Endothelial cell (in vitro differentiated cells): ENCODE data around the gene FXYD6. TPM values are rescaled to one million over a fixed set of nuclear protein-coding genes. Genes with fewer than 3 reads are reported as not detected.

Experiments
- DNase-seq: peaks from one replicate; pipeline ENCODE4 v3.0.0; 2021; ENCODE audit warnings: low spot score
- H3K27ac Mint-ChIP-seq: one replicate; pipeline ENCODE4 v1.8.0; 2021; ENCODE audit warnings: mixed read lengths, inconsistent platforms; ENCODE audit not compliant: unreplicated experiment
- H3K27me3 Mint-ChIP-seq: one replicate; pipeline ENCODE4 v1.8.0; 2021; ENCODE audit warnings: mild to moderate bottlenecking, moderate library complexity, mixed read lengths, inconsistent platforms; ENCODE audit not compliant: unreplicated experiment
- H3K36me3 Mint-ChIP-seq: one replicate; pipeline ENCODE4 v1.8.0; 2021; ENCODE audit warnings: mild to moderate bottlenecking, low read depth, mixed read lengths, inconsistent platforms; ENCODE audit not compliant: unreplicated experiment
- H3K4me1 Mint-ChIP-seq: one replicate; pipeline ENCODE4 v1.8.0; 2021; ENCODE audit warnings: mild to moderate bottlenecking, mixed read lengths, inconsistent platforms; ENCODE audit not compliant: unreplicated experiment
- H3K4me3 Mint-ChIP-seq: one replicate; pipeline ENCODE4 v1.8.0; 2021; ENCODE audit warnings: mild to moderate bottlenecking, mixed read lengths, inconsistent platforms; ENCODE audit not compliant: unreplicated experiment
- H3K9me3 Mint-ChIP-seq: one replicate; pipeline ENCODE4 v1.8.0; 2021; ENCODE audit warnings: mixed read lengths, inconsistent platforms; ENCODE audit not compliant: unreplicated experiment
- total RNA-seq: library from RNA; stranded (reverse); fragmentation: NEBNext Ultra II Directional; extraction: Animal tissue kit (Norgen Biotek cat#: 25700); gene quantifications from one replicate; pipeline ENCODE4 v1.2.1, GENCODE V29; 2021; ENCODE audit not compliant: unreplicated experiment
- TF ChIP-seq, protein P1 (sequence below): fragments of 200-600 bp; sonication (generic); IDR thresholded peaks from one replicate; pipeline ENCODE4 v1.5.0; 2021; ENCODE audit warnings: antibody characterized with exemption; ENCODE audit not compliant: unreplicated experiment

The FXYD6 gene
- total RNA-seq, 1 donor from 2014 or later: 18.1 TPM

DNA sequence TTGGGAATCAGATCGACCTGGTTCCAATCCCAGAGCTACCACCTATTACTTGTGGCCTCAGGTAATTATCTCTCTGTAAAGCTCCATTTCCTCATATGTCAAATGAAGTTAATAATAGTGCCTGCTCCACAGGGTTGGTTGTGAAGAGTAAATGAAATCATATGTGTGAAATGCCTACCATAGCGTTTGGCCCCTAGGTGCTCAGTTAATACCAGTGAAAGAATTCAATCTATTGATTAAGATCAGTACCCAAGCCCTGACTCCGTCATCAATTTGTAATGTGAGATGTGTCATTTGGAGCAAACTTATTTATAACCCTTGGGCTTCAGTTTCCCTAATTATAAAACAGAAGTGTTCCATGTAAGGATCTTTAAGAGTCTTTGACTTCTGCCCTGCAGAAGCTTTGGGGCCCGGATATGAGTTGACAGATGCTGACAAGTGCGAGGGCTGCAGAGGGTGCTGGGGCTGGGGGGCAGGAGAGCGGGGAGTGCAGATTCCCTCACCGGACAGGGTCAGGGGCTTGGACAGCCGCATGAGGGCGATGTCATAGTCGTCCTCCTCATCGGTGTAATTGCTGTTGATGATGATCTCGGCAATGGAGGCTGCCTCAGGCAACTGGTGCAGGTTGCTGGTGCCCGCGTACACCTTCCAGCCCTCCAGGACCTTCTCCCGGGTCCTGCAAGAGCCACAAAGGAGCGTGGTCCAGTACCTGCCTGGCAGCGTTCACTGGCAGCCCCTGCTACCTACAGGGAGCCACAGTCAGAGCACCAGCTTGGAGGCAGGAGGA, 31.8 kb upstream of the FXYD6 start:
- H3K4me1 Mint-ChIP-seq: peaks cover 16% of the 10 kb centered on the region

DNA sequence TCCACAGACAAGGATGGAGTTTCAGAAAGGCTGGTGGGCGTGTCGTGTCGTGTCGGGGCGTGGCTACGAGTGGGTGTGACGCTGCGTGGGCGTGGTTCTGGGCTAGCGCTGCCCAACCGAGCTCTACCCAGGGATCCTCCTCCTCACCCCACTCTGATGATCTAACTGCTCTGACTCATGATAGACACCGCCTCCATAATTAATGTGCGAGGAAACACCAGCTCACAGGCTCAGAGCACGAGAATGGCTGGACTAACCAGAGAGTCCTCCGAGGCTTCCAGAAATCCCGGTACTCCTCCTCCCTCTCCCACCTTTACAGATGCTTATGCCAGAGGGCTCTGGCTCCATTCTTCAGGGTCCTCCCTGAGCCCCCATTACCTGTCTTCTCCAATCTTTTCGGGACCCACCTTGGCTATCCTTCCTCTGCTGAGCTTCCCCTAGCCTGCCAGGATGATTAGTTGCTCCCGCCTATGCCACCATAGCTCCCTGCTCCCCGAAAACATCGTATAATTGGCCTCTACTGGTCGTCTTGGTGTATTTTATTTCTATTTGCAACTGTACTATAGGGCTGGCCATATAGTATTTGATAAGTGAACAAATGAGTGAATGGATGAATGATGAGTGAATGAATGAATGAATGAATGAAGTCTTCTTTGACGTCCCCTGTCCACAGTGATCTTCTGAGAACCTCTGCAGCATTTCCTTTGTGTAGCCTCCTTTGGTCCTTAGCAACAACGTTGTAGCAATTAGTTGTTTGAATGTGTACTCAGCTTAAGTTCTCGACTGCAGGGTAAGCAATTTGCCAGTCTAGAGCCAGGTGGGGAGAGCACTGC, 31.0 kb upstream of the FXYD6 start:
- peaks cover 2% of the 10 kb centered on the region for H3K27me3 Mint-ChIP-seq
- H3K4me1 Mint-ChIP-seq: peaks cover 16% of the 10 kb centered on the region
- H3K9me3 Mint-ChIP-seq: no peaks in the 10 kb centered on the region
- H3K4me3 Mint-ChIP-seq: peak overlapping the region; percentile 5
- peak overlapping the region; percentile 45 for H3K27ac Mint-ChIP-seq
- DNase-seq: peak; percentile 69
- no peaks in the 10 kb centered on the region for H3K36me3 Mint-ChIP-seq
- TF ChIP-seq, protein P1, sequence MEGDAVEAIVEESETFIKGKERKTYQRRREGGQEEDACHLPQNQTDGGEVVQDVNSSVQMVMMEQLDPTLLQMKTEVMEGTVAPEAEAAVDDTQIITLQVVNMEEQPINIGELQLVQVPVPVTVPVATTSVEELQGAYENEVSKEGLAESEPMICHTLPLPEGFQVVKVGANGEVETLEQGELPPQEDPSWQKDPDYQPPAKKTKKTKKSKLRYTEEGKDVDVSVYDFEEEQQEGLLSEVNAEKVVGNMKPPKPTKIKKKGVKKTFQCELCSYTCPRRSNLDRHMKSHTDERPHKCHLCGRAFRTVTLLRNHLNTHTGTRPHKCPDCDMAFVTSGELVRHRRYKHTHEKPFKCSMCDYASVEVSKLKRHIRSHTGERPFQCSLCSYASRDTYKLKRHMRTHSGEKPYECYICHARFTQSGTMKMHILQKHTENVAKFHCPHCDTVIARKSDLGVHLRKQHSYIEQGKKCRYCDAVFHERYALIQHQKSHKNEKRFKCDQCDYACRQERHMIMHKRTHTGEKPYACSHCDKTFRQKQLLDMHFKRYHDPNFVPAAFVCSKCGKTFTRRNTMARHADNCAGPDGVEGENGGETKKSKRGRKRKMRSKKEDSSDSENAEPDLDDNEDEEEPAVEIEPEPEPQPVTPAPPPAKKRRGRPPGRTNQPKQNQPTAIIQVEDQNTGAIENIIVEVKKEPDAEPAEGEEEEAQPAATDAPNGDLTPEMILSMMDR: no peak

More for the DNA sequence above, 31.8 kb upstream of the FXYD6 start:
- Mint-ChIP-seq H3K9me3 (no peaks in the 10 kb centered on the region), H3K4me3 (no peak overlapping the region), H3K36me3 (no peaks in the 10 kb centered on the region), H3K27me3 (peaks cover 2% of the 10 kb centered on the region), H3K27ac (peak overlapping the region; percentile 28)
- TF ChIP-seq, protein P1: no peak
- no peak for DNase-seq

DNA sequence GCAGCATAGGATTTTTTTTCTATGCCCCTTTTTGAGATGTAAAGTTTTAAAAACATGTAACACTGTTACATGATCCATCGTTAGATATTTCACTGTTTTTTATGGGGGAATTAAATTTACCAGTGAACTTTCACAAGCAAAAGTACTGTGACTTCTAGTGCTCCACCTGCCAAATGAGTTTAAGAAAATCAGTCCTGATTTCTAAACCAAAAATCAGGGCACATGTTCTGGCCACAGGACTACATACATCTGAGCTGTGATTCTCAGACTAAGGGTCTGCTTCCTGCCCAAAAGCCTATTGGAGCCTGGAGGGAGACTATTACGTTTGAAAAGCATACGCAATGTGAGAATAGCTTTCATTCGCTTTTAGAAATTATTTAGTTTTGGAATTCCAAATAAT, 30.3 kb upstream of the FXYD6 start:
- H3K27me3 Mint-ChIP-seq: peaks cover 2% of the 10 kb centered on the region

DNA sequence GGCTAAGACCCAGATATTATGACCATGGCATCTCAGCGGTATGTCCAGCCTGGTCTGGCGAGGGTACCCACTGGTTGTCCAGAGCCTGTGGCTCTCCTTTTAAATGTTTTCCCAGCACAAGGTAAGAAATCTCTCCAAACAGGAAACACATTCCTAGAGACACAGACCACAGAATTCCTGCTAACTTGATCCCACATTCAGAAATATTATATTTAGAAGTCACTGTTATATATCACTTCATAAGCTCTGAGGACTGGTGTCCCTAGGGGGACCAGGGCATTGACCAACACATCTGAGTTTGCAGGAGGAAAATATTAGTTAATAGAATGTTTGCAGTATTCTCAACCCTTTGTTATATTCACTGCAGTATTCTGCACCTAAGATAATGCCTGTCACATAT, 29.7 kb upstream of the FXYD6 start:
- no peak for DNase-seq
- H3K4me3 Mint-ChIP-seq: no peak overlapping the region

More for the DNA sequence above, 30.3 kb upstream of the FXYD6 start:
- no peak overlapping the region for H3K27ac Mint-ChIP-seq
- DNase-seq: no peak
- no peak overlapping the region for H3K4me3 Mint-ChIP-seq
- H3K36me3 Mint-ChIP-seq: no peaks in the 10 kb centered on the region
- TF ChIP-seq, protein P1: no peak
- H3K4me1 Mint-ChIP-seq: peaks cover 16% of the 10 kb centered on the region
- no peaks in the 10 kb centered on the region for H3K9me3 Mint-ChIP-seq

More for the DNA sequence above, 29.7 kb upstream of the FXYD6 start:
- no peaks in the 10 kb centered on the region for H3K9me3 Mint-ChIP-seq
- no peak overlapping the region for H3K27ac Mint-ChIP-seq
- H3K27me3 Mint-ChIP-seq: peaks cover 2% of the 10 kb centered on the region
- H3K36me3 Mint-ChIP-seq: no peaks in the 10 kb centered on the region
- TF ChIP-seq, protein P1: no peak
- peaks cover 16% of the 10 kb centered on the region for H3K4me1 Mint-ChIP-seq
